ENCODE measurements around the gene CNIH4.

GRCh38 chr1:224339442-224340033, 17.1 kb upstream of the CNIH4 start:
- TF ChIP-seq POLR2AphosphoS2 (IDR thresholded peaks at IDR 0.05; ENCODE audit: low read depth, low read length), result no peak
- TF ChIP-seq NR2C1 (IDR thresholded peaks at IDR 0.05), result no peak
- TF ChIP-seq CTCF (IDR thresholded peaks at IDR 0.05 in 2 of 3, conservative IDR thresholded peaks at IDR 0.05 in 1 of 3; ENCODE audit: control insufficient read depth in 2 of 3, extremely low read depth in 1 of 3, insufficient read depth in 1 of 3, low read depth in 3 of 3, low read length in 3 of 3), result no peak
- TF ChIP-seq RAD21 (IDR thresholded peaks at IDR 0.05; ENCODE audit: insufficient read depth, low read depth, low read length), result no peak
- TF ChIP-seq GABPA (IDR thresholded peaks at IDR 0.05; ENCODE audit: low read depth), result no peak
- TF ChIP-seq SMC3 (IDR thresholded peaks at IDR 0.05; ENCODE audit: borderline replicate concordance, low read length), result no peak
- no peak for TF ChIP-seq MYB (IDR thresholded peaks at IDR 0.05; ENCODE audit: borderline replicate concordance, low read depth, low read length)
- no peak for TF ChIP-seq CHD1 (IDR thresholded peaks at IDR 0.05; ENCODE audit: low read depth, low read length)
- TF ChIP-seq PAX5 (IDR thresholded peaks at IDR 0.05; ENCODE audit: borderline replicate concordance, low read depth, low read length), result no peak
- no peak for TF ChIP-seq MEF2A (IDR thresholded peaks at IDR 0.05; ENCODE audit: insufficient read depth, low read depth, low read length)
- no peak for TF ChIP-seq SIN3A (IDR thresholded peaks at IDR 0.05; ENCODE audit: low read depth, low read length)
- TF ChIP-seq EZH2 (IDR thresholded peaks at IDR 0.05; ENCODE audit: borderline replicate concordance, control insufficient read depth, low read depth, low read length), result no peak
- TF ChIP-seq SRF (IDR thresholded peaks at IDR 0.05; ENCODE audit: low read depth in 2 of 2, low read length in 2 of 2), result no peak
